GM12864 (cell line): ENCODE data around the gene IGSF21.

ENCODE experiments used
- DNase-seq: peaks from one replicate; pipeline ENCODE4 v3.0.0-alpha.2; 2011; ENCODE audit warnings: low read depth
- H3K4me3 ChIP-seq: 2 replicates; pipeline ENCODE4 v1.5.1; 2011; ENCODE audit warnings: mild to moderate bottlenecking, low read depth, low read length, control low read depth
- CTCF ChIP-seq: IDR thresholded peaks from 2 replicates; pipeline ENCODE4 v1.5.1; 2011; ENCODE audit warnings: low read depth, mild to moderate bottlenecking, moderate library complexity, low read length, control low read depth, inconsistent platforms; ENCODE audit errors: missing control alignments

The IGSF21 gene

GRCh38 chr1:18386591-18386990 lies 279.0 kb downstream of the IGSF21 start:
- no peak for DNase-seq
- no peak for TF ChIP-seq CTCF
- no peak overlapping the region for H3K4me3 ChIP-seq

DNA sequence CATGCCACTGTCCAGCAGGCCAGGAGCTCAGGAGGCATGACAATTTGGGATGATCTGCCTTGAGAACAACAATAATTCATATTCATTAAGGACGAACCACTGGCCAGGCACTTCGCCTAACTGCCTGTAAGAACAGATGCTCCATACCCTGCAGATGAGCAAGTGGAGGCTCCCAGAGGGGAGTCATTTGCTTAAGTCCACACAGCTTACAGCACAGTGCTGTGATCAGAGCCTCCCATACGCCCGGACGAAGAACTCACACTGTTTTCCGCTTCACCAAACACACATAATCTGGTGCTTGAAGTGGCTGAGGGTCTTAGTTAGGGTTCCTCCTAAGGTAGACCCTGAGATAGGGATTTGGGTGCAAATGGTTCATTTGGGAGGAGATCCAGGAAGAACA lies 279.7 kb downstream of the IGSF21 start:
- DNase-seq: no peak
- TF ChIP-seq CTCF: no peak
- no peak overlapping the region for H3K4me3 ChIP-seq

DNA sequence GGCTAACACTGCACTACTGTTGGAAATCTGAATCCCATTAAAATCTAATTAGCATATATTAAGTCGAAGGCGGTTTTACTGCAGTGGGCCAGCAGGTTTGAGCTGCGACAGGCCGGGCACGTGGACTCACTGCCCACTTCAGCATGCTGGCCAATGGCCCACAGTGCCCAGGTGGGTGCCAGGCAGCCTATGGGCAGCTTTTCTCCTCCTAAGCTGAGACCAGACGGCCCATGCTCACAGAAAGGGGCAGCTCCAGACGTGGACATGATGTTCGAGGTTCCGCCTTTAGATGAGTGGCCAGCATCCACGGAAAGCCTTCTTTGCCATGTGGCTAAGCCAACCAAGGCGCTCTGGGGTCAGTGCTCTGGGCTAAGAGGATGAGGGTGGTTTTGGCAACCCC lies 283.4 kb downstream of the IGSF21 start:
- TF ChIP-seq CTCF: no peak
- no peak for DNase-seq
- no peak overlapping the region for H3K4me3 ChIP-seq

DNA sequence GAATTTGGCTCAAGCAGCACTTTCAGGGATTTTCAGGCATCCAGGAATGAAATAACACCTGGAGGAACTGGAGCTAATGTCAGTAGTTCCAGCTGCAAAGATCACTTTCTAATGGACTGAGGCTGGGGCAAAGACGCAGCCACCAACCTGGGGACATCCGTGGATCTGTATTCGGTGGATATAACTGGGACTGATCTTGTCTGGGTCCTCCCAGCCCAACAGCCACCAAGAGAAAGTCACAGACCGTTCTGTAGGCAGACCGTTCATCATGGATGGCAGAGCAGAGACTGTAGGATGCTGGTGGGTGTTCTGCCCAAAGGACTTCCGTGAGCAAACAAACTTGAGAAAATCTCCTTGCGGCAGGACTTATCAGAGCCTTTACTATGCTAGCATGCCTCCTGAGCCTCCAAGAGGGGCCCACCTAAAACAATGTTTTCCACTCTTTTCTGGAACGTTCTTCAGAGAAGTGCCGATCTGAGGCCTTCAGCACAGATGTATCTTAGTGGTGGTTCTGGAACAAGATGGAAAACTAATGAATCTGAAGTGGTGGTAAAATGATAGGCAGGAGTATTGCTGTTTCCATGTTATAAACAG lies 287.1 kb downstream of the IGSF21 start:
- DNase-seq: no peak
- H3K4me3 ChIP-seq: no peak overlapping the region
- TF ChIP-seq CTCF: no peak

- no peak for TF ChIP-seq CTCF
- no peak overlapping the region for H3K4me3 ChIP-seq
- DNase-seq: no peak
Measured at GRCh38 chr1:18396247-18396980, 288.8 kb downstream of the IGSF21 start.

GRCh38 chr1:18397641-18398040 lies 290.0 kb downstream of the IGSF21 start:
- DNase-seq: no peak
- H3K4me3 ChIP-seq: no peak overlapping the region

More at GRCh38 chr1:18397641-18398040, 290.0 kb downstream of the IGSF21 start:
- no peak for TF ChIP-seq CTCF
